Right lung (tissue), 10 donors: ENCODE results near the gene DRD5. TPM values are rescaled to one million over a fixed set of nuclear protein-coding genes. Genes with fewer than 3 reads are reported as not detected.
A peak's percentile ranks its signal among the peaks of the same experiment; 100 is the strongest.
"Not testable (repeated sequence)": the region's sequence is repeated elsewhere in the genome, so short reads cannot be mapped to it uniquely, and the experiment has no call there.

ENCODE experiments used
- DNase-seq, 2 donors: peaks; one replicate each; pipeline ENCODE4 v3.0.0-alpha.2; 2013
- long read RNA-seq, 8 donors: transcript quantifications; one replicate each; lab custom pipeline, GENCODE V29; 2026
- polyA plus RNA-seq, 5 donors: library from polyadenylated mRNA; unstranded; fragments of 120-200 nt; gene quantifications; one replicate each; pipeline versions ENCODE4 v1.2.1 to v1.2.3, GENCODE V29; 2013; ENCODE audit warnings: inconsistent platforms in 1 of 5, low replicate concordance in 1 of 5; ENCODE audit not compliant: insufficient read length in 5 of 5, insufficient read depth in 1 of 5

Gene DRD5
- polyA plus RNA-seq = not detected
- long read RNA-seq, donor 1 = 0 reads
- long read RNA-seq, donor 2 = 0 reads
- long read RNA-seq, donor 3 = 0 reads
- long read RNA-seq, donor 4 = 0 reads
- long read RNA-seq, donor 5 = 0 reads
- long read RNA-seq, donor 6 = 0 reads
- long read RNA-seq, donor 7 = 0 reads
- long read RNA-seq, donor 8 = 0 reads

DNA sequence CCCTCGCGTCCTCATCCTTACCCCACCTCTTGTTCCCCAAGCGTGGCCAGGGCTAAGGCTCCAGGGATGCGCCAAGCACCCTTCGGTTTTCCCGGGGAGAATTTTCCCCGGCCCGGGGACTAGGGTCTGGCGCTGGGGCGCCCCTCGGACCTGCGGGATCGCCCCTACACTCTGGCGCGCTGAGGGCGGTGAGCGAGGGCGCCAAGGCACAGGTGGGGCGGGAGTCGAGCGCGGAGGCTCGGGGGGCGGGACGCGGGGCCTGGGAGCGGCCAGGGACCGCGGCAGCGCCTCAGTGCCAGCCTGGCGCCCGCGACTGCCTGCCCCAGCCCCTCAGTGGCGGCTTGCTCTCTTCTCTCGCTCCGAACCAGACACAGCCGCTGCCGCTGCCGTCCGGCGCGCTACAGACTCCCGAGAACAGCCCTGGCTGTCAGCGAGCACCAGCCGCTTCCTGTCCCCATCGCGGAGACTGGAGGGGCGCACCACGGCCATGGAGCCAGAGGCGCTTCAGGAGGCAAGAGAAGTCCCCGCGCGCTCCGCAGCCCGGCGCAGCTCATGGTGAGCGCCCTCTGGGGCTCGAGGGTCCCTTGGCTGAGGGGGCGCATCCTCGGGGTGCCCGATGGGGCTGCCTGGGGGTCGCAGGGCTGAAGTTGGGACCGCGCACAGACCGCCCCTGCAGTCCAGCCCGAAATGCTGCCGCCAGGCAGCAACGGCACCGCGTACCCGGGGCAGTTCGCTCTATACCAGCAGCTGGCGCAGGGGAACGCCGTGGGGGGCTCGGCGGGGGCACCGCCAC, at the start of gene DRD5:
TSS of gene DRD5 (plus strand) at position 292 of the 793 bp plus-strand sequence. CDS start at position 688, 396 bp downstream.
- DNase-seq = peak; percentile 11 to 17

DNA sequence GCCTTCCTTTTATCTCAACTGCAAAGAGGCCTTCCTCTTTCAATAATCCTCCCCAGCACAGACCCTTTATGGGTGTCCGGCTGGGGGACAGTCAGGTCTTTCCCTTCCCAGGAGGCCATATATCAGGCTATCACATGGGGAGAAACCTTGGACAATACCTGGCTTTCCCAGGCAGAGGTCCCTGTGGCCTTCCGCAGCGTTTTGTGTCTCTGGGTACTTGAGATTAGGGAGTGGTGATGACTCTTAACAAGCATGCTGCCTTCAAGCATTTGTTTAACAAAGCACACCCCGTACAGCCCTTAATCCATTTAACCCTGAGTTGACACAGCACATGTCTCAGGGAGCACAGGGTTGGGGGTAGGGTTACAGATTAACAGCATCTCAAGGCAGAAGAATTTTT, 49.2 kb upstream of the DRD5 start:
- DNase-seq = not testable (repeated sequence)

DNA sequence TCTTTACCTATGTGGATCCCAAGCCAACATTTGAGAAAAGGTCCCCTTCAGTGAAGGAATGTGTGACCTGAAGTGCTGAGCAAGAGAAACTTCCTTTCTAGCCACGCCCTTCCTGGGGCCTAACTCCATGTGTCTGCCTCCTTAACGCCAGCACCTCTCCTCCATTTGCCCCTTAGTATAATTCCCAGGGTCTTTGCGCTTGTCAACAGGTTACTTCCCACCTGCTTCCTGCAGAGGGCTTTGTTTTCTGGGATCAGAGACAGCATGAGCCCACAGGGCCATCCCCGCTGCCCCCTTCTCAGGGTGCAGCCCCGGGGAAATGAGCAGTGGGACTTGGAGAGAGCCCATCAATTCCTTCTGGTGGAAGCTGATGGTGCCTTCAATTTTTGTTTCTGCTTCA, 45.9 kb upstream of the DRD5 start:
- DNase-seq = no peak

- not testable (repeated sequence) for DNase-seq
Measured at GRCh38 chr4:9737280-9737679, 44.2 kb upstream of the DRD5 start.

DNA sequence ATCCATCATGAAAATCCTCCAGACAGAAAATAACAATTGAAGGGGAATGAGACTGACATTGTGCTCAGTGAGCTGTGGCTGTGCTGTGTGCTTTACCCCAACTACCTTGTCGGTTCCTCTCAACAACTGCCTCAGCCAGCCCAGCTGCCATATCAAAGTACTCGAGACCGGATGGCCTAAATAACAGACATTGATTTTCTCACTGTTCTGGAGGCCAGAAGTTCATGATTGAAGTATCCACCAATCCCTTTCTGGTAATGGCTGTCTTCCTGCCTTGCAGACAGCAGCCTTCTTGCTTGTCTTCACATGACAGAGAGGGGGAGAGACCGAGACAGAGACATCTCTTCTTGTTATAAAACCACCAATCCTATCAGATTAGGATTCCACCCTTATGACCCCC, 37.6 kb upstream of the DRD5 start:
- DNase-seq = not testable (repeated sequence)

DNA sequence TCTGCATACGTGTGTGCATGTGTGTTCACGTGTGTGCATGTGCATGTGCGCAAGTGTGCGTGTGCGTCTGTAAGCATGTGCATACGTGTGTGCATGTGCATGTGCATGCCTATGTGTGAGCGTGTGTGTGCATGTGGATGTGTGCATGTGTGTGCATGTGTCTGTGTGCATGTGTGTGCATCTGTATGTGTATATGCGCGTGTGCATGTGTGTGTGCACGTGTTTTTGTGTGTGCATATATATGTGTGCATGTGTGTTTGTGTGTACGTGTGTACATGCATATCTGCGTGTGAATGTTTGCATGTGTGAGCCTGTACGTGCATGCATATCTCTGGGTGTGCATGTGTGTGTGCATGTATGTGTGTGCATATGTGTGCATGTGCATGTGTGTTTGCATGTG, 35.7 kb upstream of the DRD5 start:
- no peak for DNase-seq

- DNase-seq = no peak
Measured at GRCh38 chr4:9758641-9759317, 22.7 kb upstream of the DRD5 start.

DNA sequence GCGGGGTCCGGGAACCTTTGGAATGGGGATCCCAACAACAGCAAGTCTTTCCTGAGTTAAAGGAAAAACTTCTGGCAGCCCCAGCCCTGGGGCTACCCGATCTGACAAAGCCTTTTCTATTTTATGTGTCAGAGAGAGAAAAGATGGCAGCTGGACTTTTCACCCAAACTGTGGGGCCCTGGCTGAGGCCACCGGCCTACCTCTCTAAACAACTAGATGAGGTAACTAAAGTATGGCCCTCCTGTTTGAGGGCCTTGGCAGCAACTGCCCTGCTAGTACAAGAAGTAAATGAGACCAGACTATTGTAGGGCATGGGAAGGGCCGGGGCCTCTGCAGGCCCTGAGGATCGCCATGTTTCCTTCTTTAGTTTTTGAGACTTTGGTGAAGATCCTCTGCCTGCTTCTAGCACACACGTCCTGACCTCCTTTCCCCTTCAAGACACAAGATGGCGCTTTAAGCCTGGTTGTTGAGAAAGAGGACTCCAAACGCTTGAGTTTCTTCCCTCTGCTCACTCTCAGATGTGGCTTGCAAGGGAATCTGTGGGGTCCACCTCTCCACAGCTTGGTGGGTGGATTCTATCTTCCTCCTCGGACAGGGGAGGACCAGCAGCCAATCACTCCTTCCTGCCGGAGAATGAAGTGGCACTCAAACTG, 18.5 kb upstream of the DRD5 start:
- peak; percentile 50 to 68 for DNase-seq

DNA sequence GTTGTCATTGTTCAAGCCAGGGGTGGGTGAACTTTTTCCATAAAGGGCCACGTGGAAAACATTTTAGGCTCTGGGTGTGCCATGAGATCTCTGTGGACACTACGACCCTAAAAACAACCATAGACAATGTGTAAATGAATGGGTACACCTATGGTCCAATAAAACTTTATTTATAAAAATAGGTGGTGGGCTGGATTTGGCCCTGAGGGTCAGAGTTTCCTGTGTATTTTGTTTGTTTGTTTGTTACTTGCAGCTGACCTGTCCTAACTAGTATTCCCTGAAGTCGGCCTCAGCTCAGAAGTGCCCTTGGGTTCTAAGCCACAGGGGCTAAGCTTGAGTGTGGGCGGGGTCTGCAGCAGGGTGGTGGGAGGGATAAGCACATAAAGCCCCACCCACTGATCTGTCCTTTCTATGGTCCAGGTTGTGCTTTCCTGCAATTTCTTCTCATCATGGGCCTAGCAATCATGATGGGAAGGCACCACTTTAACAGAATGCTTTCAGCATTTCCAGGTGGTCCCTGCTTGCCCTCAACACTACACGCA, 17.2 kb upstream of the DRD5 start:
- DNase-seq = no peak

DNA sequence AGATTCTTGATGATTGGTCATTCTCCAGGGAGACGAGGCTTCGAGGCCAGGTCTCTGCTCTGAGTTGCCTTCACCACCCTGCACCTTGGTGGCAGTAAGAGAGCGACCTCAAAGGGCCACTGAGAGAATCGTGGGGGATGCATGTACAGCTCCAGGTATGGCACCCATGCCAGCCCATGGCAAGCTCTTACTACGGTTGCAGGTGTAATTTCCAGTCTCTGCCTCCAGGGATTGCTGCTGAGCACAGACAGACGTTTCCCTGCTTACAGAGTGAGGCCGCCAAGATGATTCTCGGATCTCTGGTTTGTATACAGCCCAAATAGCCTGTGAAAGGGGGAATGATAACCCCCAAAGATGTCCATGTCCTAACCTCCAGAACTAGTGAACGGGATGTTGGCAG, 16.3 kb upstream of the DRD5 start:
- no peak for DNase-seq

GRCh38 chr4:9769321-9769720, 12.1 kb upstream of the DRD5 start:
- DNase-seq = no peak

- DNase-seq = no peak
Measured at GRCh38 chr4:9771034-9771433, 10.4 kb upstream of the DRD5 start.

- DNase-seq = no peak
Measured at GRCh38 chr4:9773471-9773870, 8.0 kb upstream of the DRD5 start.

- no peak for DNase-seq
Measured at GRCh38 chr4:9782136-9782436, 652 bp downstream of the DRD5 start.

- DNase-seq = not testable (repeated sequence)
Measured at GRCh38 chr4:9785891-9786290, 4.5 kb downstream of the DRD5 start.

GRCh38 chr4:9792381-9792780, 10.9 kb downstream of the DRD5 start:
- DNase-seq = no peak

DNA sequence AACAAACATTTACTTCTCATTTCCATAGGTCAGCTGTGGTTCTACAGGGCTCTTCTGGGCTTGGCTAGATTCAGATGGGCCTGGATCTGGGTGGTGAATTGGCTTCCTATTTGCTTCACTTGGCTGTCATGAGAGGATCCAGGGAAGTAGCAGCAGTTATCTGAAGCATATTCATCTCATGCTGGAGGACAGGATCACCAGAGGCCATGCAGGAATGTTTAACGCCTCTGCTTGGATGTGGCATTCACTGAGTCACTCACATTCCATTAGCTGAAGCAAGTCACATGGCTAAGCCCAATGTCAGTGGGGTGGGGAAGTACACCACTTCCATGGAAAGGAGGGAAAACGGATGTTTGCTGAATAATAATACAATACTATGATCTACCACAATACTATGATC, 15.2 kb downstream of the DRD5 start:
- DNase-seq = not testable (repeated sequence)

DNA sequence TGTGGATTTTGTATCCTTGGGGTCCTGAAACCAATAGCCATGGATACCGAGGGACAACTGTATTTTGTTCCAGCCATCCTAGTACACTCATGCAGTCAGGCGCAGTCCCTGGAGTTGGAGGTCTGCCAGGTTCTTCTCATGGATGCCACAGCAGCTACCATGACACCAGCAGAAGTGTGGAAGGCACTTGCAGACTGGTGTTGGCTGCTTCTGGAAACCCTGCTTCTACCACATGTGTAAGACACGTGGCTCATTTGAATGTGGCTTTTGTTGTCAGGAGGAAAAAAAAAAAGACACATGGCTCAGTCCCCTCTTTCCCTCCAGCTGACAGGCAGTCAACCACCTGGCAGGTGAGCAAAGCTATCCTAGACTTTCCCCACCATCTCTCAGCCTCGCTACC, 19.4 kb downstream of the DRD5 start:
- no peak for DNase-seq

DNA sequence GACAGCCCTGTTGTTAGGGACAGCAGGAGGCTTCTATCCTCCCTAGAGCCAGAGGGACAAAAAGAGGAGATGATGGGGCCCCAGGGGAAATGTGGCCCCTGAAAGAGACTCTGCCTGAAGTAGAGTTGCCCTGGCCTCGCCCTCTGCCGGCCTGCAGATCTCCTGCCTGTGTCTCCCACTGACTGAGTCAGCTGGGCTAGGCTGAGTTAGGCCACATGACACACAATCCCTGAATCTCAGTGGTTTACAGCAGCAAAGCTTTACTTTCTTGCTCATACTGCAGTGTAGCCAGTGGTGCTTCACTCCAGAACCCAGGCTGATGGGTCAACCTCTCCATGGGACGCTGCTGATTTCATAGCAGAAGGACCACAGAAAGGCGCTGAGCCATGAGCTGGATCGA, 23.5 kb downstream of the DRD5 start:
- DNase-seq = no peak

- DNase-seq = no peak
Measured at GRCh38 chr4:9808077-9808476, 26.6 kb downstream of the DRD5 start.

DNA sequence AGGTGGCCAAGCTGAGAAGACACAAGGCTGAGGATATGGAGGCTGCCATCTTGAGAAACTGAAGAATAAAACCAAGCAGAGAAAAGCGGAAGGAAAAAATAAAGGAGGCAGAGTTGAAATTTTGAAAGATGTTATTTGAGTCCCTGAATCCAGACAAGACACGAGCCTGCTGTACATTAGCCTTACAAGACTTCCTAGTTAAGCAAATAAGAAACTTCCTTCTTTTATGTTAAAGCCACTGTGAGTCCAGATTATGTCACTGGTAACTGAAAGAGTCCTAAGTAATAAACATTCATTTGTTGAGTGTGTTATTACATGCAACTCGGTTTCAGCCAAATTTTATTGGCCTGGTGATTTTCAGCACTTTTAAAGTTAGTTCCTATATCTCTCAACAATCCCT, 30.4 kb downstream of the DRD5 start:
- no peak for DNase-seq
